Measurements from ENCODE around the gene SMARCE1.

Gene SMARCE1

GRCh38 chr17:40645943-40646342 is 1.7 kb downstream of the SMARCE1 start:
- no peak for DNase-seq (ENCODE audit: low read depth)

GRCh38 chr17:40645291-40645690 is 2.3 kb downstream of the SMARCE1 start:
- no peak for DNase-seq (ENCODE audit: low read depth)

- DNase-seq (ENCODE audit: low read depth) = no peak
These were observed 9.7 kb downstream of the SMARCE1 start for GRCh38 chr17:40637931-40638330.

- DNase-seq (ENCODE audit: low read depth) = no peak
These were observed 13.7 kb downstream of the SMARCE1 start for GRCh38 chr17:40633871-40634270.

GRCh38 chr17:40632216-40632615 is 15.4 kb downstream of the SMARCE1 start:
- DNase-seq (ENCODE audit: low read depth) = no peak

- no peak for DNase-seq (ENCODE audit: low read depth)
These were observed 17.8 kb downstream of the SMARCE1 start for GRCh38 chr17:40629842-40630241.

GRCh38 chr17:40625311-40625710 is 22.3 kb downstream of the SMARCE1 start:
- DNase-seq (ENCODE audit: low read depth) = no peak

- no peak for DNase-seq (ENCODE audit: low read depth)
These were observed 24.0 kb downstream of the SMARCE1 start for GRCh38 chr17:40623419-40624210.

- DNase-seq (ENCODE audit: low read depth) = no peak
These were observed 25.1 kb downstream of the SMARCE1 start for GRCh38 chr17:40622509-40622928.

- DNase-seq (ENCODE audit: low read depth) = peak; percentile 14
These were observed 26.0 kb downstream of the SMARCE1 start for GRCh38 chr17:40621578-40621977.

GRCh38 chr17:40621019-40621418 is 26.6 kb downstream of the SMARCE1 start:
- DNase-seq (ENCODE audit: low read depth) = no peak

- no peak for DNase-seq (ENCODE audit: low read depth)
These were observed 28.6 kb downstream of the SMARCE1 start for GRCh38 chr17:40618754-40619625.

GRCh38 chr17:40617678-40618240 is 29.9 kb downstream of the SMARCE1 start:
- peak; percentile 32 for DNase-seq (ENCODE audit: low read depth)

GRCh38 chr17:40616592-40616991 is 31.0 kb downstream of the SMARCE1 start:
- DNase-seq (ENCODE audit: low read depth) = no peak

GRCh38 chr17:40615841-40616476 is 31.7 kb downstream of the SMARCE1 start:
- no peak for DNase-seq (ENCODE audit: low read depth)

- peak; percentile 26 for DNase-seq (ENCODE audit: low read depth)
These were observed 32.4 kb downstream of the SMARCE1 start for GRCh38 chr17:40615068-40615840.

- no peak for DNase-seq (ENCODE audit: low read depth)
These were observed 33.1 kb downstream of the SMARCE1 start for GRCh38 chr17:40614431-40615067.

GRCh38 chr17:40613467-40614154 is 34.0 kb downstream of the SMARCE1 start:
- no peak for DNase-seq (ENCODE audit: low read depth)

GRCh38 chr17:40612599-40613244 is 34.9 kb downstream of the SMARCE1 start:
- no peak for DNase-seq (ENCODE audit: low read depth)
